H1 (cell line): ENCODE measurements around the gene SYT13. TPM values are rescaled to one million over a fixed set of nuclear protein-coding genes. Genes with fewer than 3 reads are reported as not detected.

Experiments used
- CTCF ChIA-PET: fragments of 300-600 bp; sonication (Branson Sonifier 250); formaldehyde crosslinking; loops from one replicate; lab custom pipeline; 2021; ENCODE audit not compliant: partially characterized antibody; lab: Charles Lee
- POLR2A ChIA-PET: fragments of 300-600 bp; sonication (Branson Sonifier 250); formaldehyde crosslinking; loops from one replicate; lab custom pipeline; 2021; ENCODE audit warnings: inconsistent platforms; ENCODE audit not compliant: partially characterized antibody; lab: Charles Lee
- DNase-seq, 2 experiments: peaks; one replicate each; pipeline versions ENCODE4 v3.0.0 to v3.0.0-alpha.2; 2010 to 2022; ENCODE audit warnings: low spot score in 2 of 2, low read depth in 1 of 2, mixed read lengths in 1 of 2
- FAIRE-seq: peaks from 2 replicates; lab custom pipeline; 2011; peaks lifted over from hg19 to GRCh38; lab: Jason Lieb, UNC
- H2AFZ ChIP-seq: 2 replicates; pipeline ENCODE4 v1.8.1; 2012; ENCODE audit warnings: low read length, inconsistent platforms
- H2AK5ac ChIP-seq: 2 replicates; pipeline ENCODE4 v1.6.1; 2013; ENCODE audit warnings: low read depth, low read length
- H2BK120ac ChIP-seq: replicated peaks from 2 replicates; pipeline ENCODE3; 2013; ENCODE audit warnings: low read depth, low read length, inconsistent platforms
- H2BK12ac ChIP-seq: 2 replicates; pipeline ENCODE4 v1.6.1; 2013; ENCODE audit warnings: low read depth, low read length
- H2BK15ac ChIP-seq: 2 replicates; pipeline ENCODE4 v1.6.1; 2013; ENCODE audit warnings: low read length
- H2BK20ac ChIP-seq: 2 replicates; pipeline ENCODE4 v1.6.1; 2013; ENCODE audit warnings: low read length
- H2BK5ac ChIP-seq: 2 replicates; pipeline ENCODE4 v1.6.1; 2013; ENCODE audit warnings: low read depth, low read length
- H3K14ac ChIP-seq: 2 replicates; pipeline ENCODE4 v1.6.1; 2013; ENCODE audit warnings: inconsistent platforms; ENCODE audit not compliant: insufficient read length
- H3K18ac ChIP-seq: 2 replicates; pipeline ENCODE4 v1.6.1; 2013; ENCODE audit warnings: low read length; ENCODE audit errors: extremely low read depth
- H3K23ac ChIP-seq: 2 replicates; pipeline ENCODE4 v1.6.1; 2013; ENCODE audit warnings: inconsistent platforms; ENCODE audit not compliant: insufficient read length
- H3K23me2 ChIP-seq: 2 replicates; pipeline ENCODE4 v1.6.1; 2013; ENCODE audit warnings: low read depth, low read length
- H3K27ac ChIP-seq: 2 replicates; pipeline ENCODE4 v1.6.1; 2011; ENCODE audit warnings: low read depth, low read length, inconsistent platforms
- H3K27me3 ChIP-seq, 4 experiments: replicated peaks in 1 of 4; 1 replicate in 1 of 4; 2 replicates in 3 of 4; pipeline versions ENCODE4 v1.6.1 to v1.8.1; 2011 to 2013; ENCODE audit warnings: low read length in 3 of 4, mild to moderate bottlenecking in 3 of 4, inconsistent platforms in 2 of 4, mixed read lengths in 2 of 4, moderate library complexity in 1 of 4; ENCODE audit not compliant: control insufficient read depth in 3 of 4, insufficient read depth in 3 of 4; ENCODE audit errors: extremely low read depth in 1 of 4
- H3K36me3 ChIP-seq, 4 experiments: 2 replicates each; pipeline versions ENCODE4 v1.6.1 to v1.8.1; 2011 to 2013; ENCODE audit warnings: mild to moderate bottlenecking in 4 of 4, low read length in 3 of 4, moderate library complexity in 2 of 4, control low read depth in 1 of 4, inconsistent platforms in 1 of 4; ENCODE audit not compliant: insufficient read depth in 4 of 4, control insufficient read depth in 2 of 4
- H3K4ac ChIP-seq: replicated peaks from 2 replicates; pipeline ENCODE3; 2013; ENCODE audit warnings: low read length, low read depth, mixed read lengths, inconsistent platforms; ENCODE audit not compliant: insufficient read length
- H3K4me1 ChIP-seq, 4 experiments: replicated peaks in 1 of 4; 1 replicate in 1 of 4; 2 replicates in 3 of 4; pipeline versions ENCODE4 v1.6.1 to v1.8.1; 2011 to 2013; ENCODE audit warnings: low read length in 3 of 4, inconsistent platforms in 2 of 4, mixed read lengths in 1 of 4; ENCODE audit not compliant: insufficient read depth in 4 of 4, control insufficient read depth in 3 of 4
- H3K4me2 ChIP-seq, 2 experiments: 2 replicates each; pipeline versions ENCODE4 v1.6.1 to v1.8.1; 2011 to 2013; ENCODE audit warnings: low read depth in 2 of 2, low read length in 2 of 2, control low read depth in 1 of 2, inconsistent platforms in 1 of 2, mild to moderate bottlenecking in 1 of 2; ENCODE audit not compliant: insufficient read depth in 1 of 2
- H3K4me3 ChIP-seq, 4 experiments: fragments of 200-600, 300-600 bp in 1 of 4; sonication (generic), shearing (Covaris generic), sonication (Bioruptor Twin) in 1 of 4; 2 replicates each; pipeline versions ENCODE4 v1.5.1 to v1.8.1; 2011 to 2016; ENCODE audit warnings: low read length in 4 of 4, low read depth in 3 of 4, control low read depth in 2 of 4, inconsistent platforms in 2 of 4, mild to moderate bottlenecking in 2 of 4, mixed read lengths in 1 of 4, moderate library complexity in 1 of 4; ENCODE audit not compliant: insufficient read depth in 2 of 4; ENCODE audit errors: extremely low read depth in 1 of 4
- H3K56ac ChIP-seq: replicated peaks from 2 replicates; pipeline ENCODE3; 2013; ENCODE audit warnings: low read depth, mild to moderate bottlenecking, mixed read lengths, low read length, inconsistent platforms; ENCODE audit not compliant: insufficient read length
- H3K79me1 ChIP-seq: 2 replicates; pipeline ENCODE4 v1.6.1; 2013; ENCODE audit warnings: low read depth, low read length, control low read depth
- H3K79me2 ChIP-seq, 2 experiments: 2 replicates each; pipeline versions ENCODE4 v1.6.1 to v1.8.1; 2012 to 2013; ENCODE audit warnings: low read length in 2 of 2, mild to moderate bottlenecking in 2 of 2, inconsistent platforms in 1 of 2; ENCODE audit not compliant: insufficient read depth in 2 of 2, control insufficient read depth in 1 of 2
- H3K9ac ChIP-seq, 4 experiments: replicated peaks in 1 of 4; 1 replicate in 1 of 4; 2 replicates in 3 of 4; pipeline versions ENCODE4 v1.6.1 to v1.8.1; 2011 to 2013; ENCODE audit warnings: low read depth in 3 of 4, low read length in 3 of 4, control low read depth in 2 of 4, mild to moderate bottlenecking in 2 of 4, moderate library complexity in 2 of 4, inconsistent platforms in 1 of 4; ENCODE audit errors: extremely low read depth in 1 of 4
- H3K9me3 ChIP-seq, 2 experiments: 2 replicates each; pipeline versions ENCODE4 v1.6.1 to v1.8.1; 2012 to 2013; ENCODE audit warnings: mild to moderate bottlenecking in 2 of 2, moderate library complexity in 2 of 2, control low read depth in 1 of 2, inconsistent platforms in 1 of 2, low read depth in 1 of 2, low read length in 1 of 2, mixed read lengths in 1 of 2; ENCODE audit not compliant: insufficient read depth in 2 of 2
- H4K20me1 ChIP-seq, 2 experiments: replicated peaks in 1 of 2; 2 replicates each; pipeline versions ENCODE3 to v1.8.1; 2011 to 2013; ENCODE audit warnings: inconsistent platforms in 2 of 2, low read length in 2 of 2, mild to moderate bottlenecking in 1 of 2; ENCODE audit not compliant: insufficient read depth in 2 of 2, control insufficient read depth in 1 of 2
- H4K5ac ChIP-seq: 2 replicates; pipeline ENCODE4 v1.6.1; 2013; ENCODE audit warnings: low read length, low read depth, mixed read lengths, inconsistent platforms; ENCODE audit not compliant: insufficient read length
- H4K8ac ChIP-seq: 2 replicates; pipeline ENCODE4 v1.8.0; 2013; ENCODE audit warnings: mild to moderate bottlenecking, moderate library complexity, low read length, inconsistent platforms; ENCODE audit not compliant: insufficient read depth; ENCODE audit errors: extremely low read depth
- H4K91ac ChIP-seq: replicated peaks from 2 replicates; pipeline ENCODE3; 2013; ENCODE audit warnings: low read length, mixed read lengths, inconsistent platforms; ENCODE audit not compliant: insufficient read length
- EGR1 ChIP-seq: IDR thresholded peaks from 2 replicates; pipeline ENCODE4 v1.6.1; 2011; ENCODE audit warnings: low read depth, low read length, borderline replicate concordance
- KDM1A ChIP-seq: fragments of 200-600, 300-600 bp; sonication (generic); IDR thresholded peaks from 2 replicates; pipeline ENCODE4 v1.7.1; 2016; ENCODE audit warnings: mild to moderate bottlenecking, low read length, borderline replicate concordance
- WGBS, 2 experiments: shearing (Covaris generic) in 1 of 2; methylation state at CpG; one replicate each; pipeline versions ENCODE4 v1.1.6 to v1.1.7; 2013 to 2015; ENCODE audit warnings: low lambda C conversion rate in 2 of 2, mixed read lengths in 2 of 2, inconsistent platforms in 1 of 2, low coverage in 1 of 2, missing lambda C conversion rate in 1 of 2; ENCODE audit not compliant: insufficient replicate concordance in 2 of 2, insufficient coverage in 1 of 2, insufficient read length in 1 of 2; ENCODE audit errors: extremely low coverage in 1 of 2, missing lambda C conversion rate in 1 of 2; 5-methylcytosine and 5-hydroxymethylcytosine counted together
- polyA plus RNA-seq, 7 experiments: library from polyadenylated mRNA; depleted of rRNA in 3 of 7; stranded (reverse) in 5 of 7; unstranded in 2 of 7; fragments of >200 nt in 5 of 7; fragments of 200-250 nt in 2 of 7; gene quantifications; 1 replicate in 5 of 7; 2 replicates in 1 of 7; 4 replicates in 1 of 7; pipeline versions ENCODE4 v1.2.1 to v1.2.3, GENCODE V29; 2011 to 2013; ENCODE audit warnings: missing spikeins in 2 of 7, mixed read lengths in 2 of 7
- total RNA-seq: library from RNA; stranded (reverse); fragmentation: NEBNext Ultra II Directional; extraction: Animal tissue kit (Norgen Biotek cat#: 25700); gene quantifications from 2 replicates; pipeline ENCODE4 v1.2.1, GENCODE V29; 2021

SYT13 gene
- total and polyA plus RNA-seq, 2 of the 8 experiments (the other 6 are each of a cell fraction or from before 2014, with no cell fraction given): 4.8 to 13.2 TPM

DNA sequence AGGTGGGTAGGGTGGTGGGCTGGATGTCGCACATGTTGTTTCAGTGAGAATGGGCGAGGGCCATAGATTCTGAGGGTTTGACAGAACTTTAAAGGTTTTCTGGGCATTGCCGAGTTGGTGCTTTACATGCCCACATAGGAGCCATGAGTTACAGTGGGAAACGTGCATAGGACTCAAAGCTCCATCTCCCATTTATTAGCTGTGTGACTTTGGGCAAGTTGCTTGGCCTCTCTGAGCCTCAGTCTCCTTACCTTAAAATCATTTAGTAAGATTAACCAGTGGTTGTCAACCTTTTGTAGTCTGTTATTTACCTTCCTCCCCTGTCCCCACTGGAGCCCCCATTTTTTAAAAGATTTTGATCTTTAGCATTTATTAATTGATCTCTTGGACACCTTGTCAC is 67.4 kb downstream of the SYT13 start:
- WGBS, 2 experiments: 88% methylated on average over 4 of the region's 4 CpGs; no CpG with 5 or more reads in 1 of the 2 experiments
- CTCF ChIA-PET: interaction anchor here (1.0 to 10.0 kb wide), 3 partner anchors 9 to 24 kb away, joined by 3 to 61 read pairs (median 4); no protein-coding TSS in a partner anchor
- H3K56ac ChIP-seq: no peak overlapping the region
- H3K14ac ChIP-seq: no peak overlapping the region
- TF ChIP-seq EGR1 (no peak), KDM1A (peak; percentile 9; the same call in 1 of the 2 replicates)
- no peak overlapping the region for H3K18ac ChIP-seq
- H3K4ac ChIP-seq: no peak overlapping the region
- no peak overlapping the region for H3K9ac ChIP-seq
- H3K23me2 ChIP-seq: no peaks in the 10 kb centered on the region
- no peaks in the 10 kb centered on the region; a peak in 1 of 7 replicates for H3K4me1 ChIP-seq
- no peak overlapping the region for H3K4me2 ChIP-seq
- no peaks in the 10 kb centered on the region; a peak in 1 of 7 replicates for H3K27me3 ChIP-seq
- no peak overlapping the region for H4K5ac ChIP-seq
- H4K91ac ChIP-seq: no peak overlapping the region
- H2BK12ac ChIP-seq: no peak overlapping the region
- DNase-seq (no peak), FAIRE-seq (no peak)
- no peaks in the 10 kb centered on the region for H3K79me1 ChIP-seq
- H3K79me2 ChIP-seq: no peaks in the 10 kb centered on the region
- no peak overlapping the region for H2BK5ac ChIP-seq
- H3K36me3 ChIP-seq: no peaks in the 10 kb centered on the region
- H4K8ac ChIP-seq: no peak overlapping the region
- no peak overlapping the region for H2BK15ac ChIP-seq
- H2AK5ac ChIP-seq: no peak overlapping the region
- no peak overlapping the region for H2AFZ ChIP-seq
- POLR2A ChIA-PET: no interaction called here
- no peaks in the 10 kb centered on the region for H4K20me1 ChIP-seq
- no peak overlapping the region for H2BK120ac ChIP-seq
- no peak overlapping the region for H2BK20ac ChIP-seq
- no peak overlapping the region for H3K27ac ChIP-seq
- H3K23ac ChIP-seq: no peak overlapping the region
- no peak overlapping the region for H3K4me3 ChIP-seq
- H3K9me3 ChIP-seq: no peaks in the 10 kb centered on the region
